ENCODE measurements around the gene BLOC1S5.

- TF ChIP-seq CTCF (IDR thresholded peaks at IDR 0.05 in 2 of 3, conservative IDR thresholded peaks at IDR 0.05 in 1 of 3; ENCODE audit: insufficient read depth in 2 of 3, low read depth in 1 of 3, low read length in 3 of 3): no peak
- TF ChIP-seq GABPA (tag; conservative IDR thresholded peaks at IDR 0.05; ENCODE audit: low read depth): no peak
- TF ChIP-seq EP300 (IDR thresholded peaks at IDR 0.05; ENCODE audit: low read length): no peak
- no peak for TF ChIP-seq BCLAF1 (IDR thresholded peaks at IDR 0.05; ENCODE audit: borderline replicate concordance in 1 of 2, control insufficient read depth in 1 of 2, low read depth in 2 of 2, low read length in 1 of 2)
- TF ChIP-seq ZBTB1 (CRISPR knock-in tag; IDR thresholded peaks at IDR 0.05; ENCODE audit: borderline replicate concordance, low read depth): no peak
- TF ChIP-seq ZNF644 (tag; IDR thresholded peaks at IDR 0.05; ENCODE audit: low read depth): no peak
- TF ChIP-seq CBX5 (IDR thresholded peaks at IDR 0.05; ENCODE audit: borderline replicate concordance, low read depth): no peak
- TF ChIP-seq CHD1 (IDR thresholded peaks at IDR 0.05; ENCODE audit: low read length): no peak
- no peak for TF ChIP-seq MECOM (CRISPR knock-in tag; IDR thresholded peaks at IDR 0.05)
- TF ChIP-seq ARID2 (IDR thresholded peaks at IDR 0.05): no peak
- no peak for TF ChIP-seq RCOR1 (IDR thresholded peaks at IDR 0.05; ENCODE audit: borderline replicate concordance in 1 of 2, low read depth in 2 of 2, low read length in 2 of 2)
- no peak for TF ChIP-seq CEBPG (CRISPR knock-in tag; IDR thresholded peaks at IDR 0.05)
- no peak for TF ChIP-seq CEBPG (tag; conservative IDR thresholded peaks at IDR 0.05 in 1 of 2, IDR thresholded peaks at IDR 0.05 in 1 of 2)
- no peak for TF ChIP-seq FOXA1 (IDR thresholded peaks at IDR 0.05; ENCODE audit: borderline replicate concordance)
- no peak for TF ChIP-seq NRF1 (conservative IDR thresholded peaks at IDR 0.05 in 1 of 2, IDR thresholded peaks at IDR 0.05 in 1 of 2)
These were observed 66.0 kb downstream of the BLOC1S5 start for GRCh38 chr6:7998103-7998725.
